Fibroblast of gingiva (primary cell): ENCODE measurements around the gene LTC4S.

Experiments
- DNase-seq: peaks from one replicate; pipeline ENCODE4 v3.0.0-alpha.2; 2011; ENCODE audit warnings: low read depth

The LTC4S gene

GRCh38 chr5:179812135-179812825 lies 18.5 kb downstream of the LTC4S start:
- no peak for DNase-seq

- DNase-seq, result no peak
Observed at GRCh38 chr5:179812997-179813607, 19.3 kb downstream of the LTC4S start.

- no peak for DNase-seq
Observed at GRCh38 chr5:179814090-179814489, 20.3 kb downstream of the LTC4S start.

- DNase-seq, result no peak
Observed at GRCh38 chr5:179815491-179816249, 21.9 kb downstream of the LTC4S start.

GRCh38 chr5:179816401-179816795 lies 22.6 kb downstream of the LTC4S start:
- no peak for DNase-seq

- no peak for DNase-seq
Observed at GRCh38 chr5:179816796-179817469, 23.1 kb downstream of the LTC4S start.

- no peak for DNase-seq
Observed at GRCh38 chr5:179817470-179817840, 23.7 kb downstream of the LTC4S start.

GRCh38 chr5:179817890-179818745 lies 24.3 kb downstream of the LTC4S start:
- no peak for DNase-seq

GRCh38 chr5:179818746-179819295 lies 25.0 kb downstream of the LTC4S start:
- DNase-seq, result peak; percentile 95

- peak; percentile 71 for DNase-seq
Observed at GRCh38 chr5:179819296-179820126, 25.7 kb downstream of the LTC4S start.

- DNase-seq, result no peak
Observed at GRCh38 chr5:179820127-179820482, 26.3 kb downstream of the LTC4S start.

- DNase-seq, result peak; percentile 84
Observed at GRCh38 chr5:179820483-179821297, 26.9 kb downstream of the LTC4S start, which contains the start of gene SQSTM1. Gene SQSTM1 (plus strand): TSS chr5:179820905. CDS start chr5:179820937, 32 bp downstream.

GRCh38 chr5:179821298-179822058 lies 27.7 kb downstream of the LTC4S start:
- peak; percentile 94 for DNase-seq

GRCh38 chr5:179822059-179822432 lies 28.3 kb downstream of the LTC4S start:
- DNase-seq, result no peak

- no peak for DNase-seq
Observed at GRCh38 chr5:179822444-179822990, 28.7 kb downstream of the LTC4S start.

- no peak for DNase-seq
Observed at GRCh38 chr5:179823937-179824744, 30.4 kb downstream of the LTC4S start.

GRCh38 chr5:179824745-179825112 lies 30.9 kb downstream of the LTC4S start:
- DNase-seq, result no peak
